ENCODE measurements around the gene OR12D1. TPM values are rescaled to one million over a fixed set of nuclear protein-coding genes. Genes with fewer than 3 reads are reported as not detected.

The OR12D1 gene
- total and polyA plus RNA-seq, 9 of the 15 experiments (the other 6 are each of a cell fraction or from before 2014, with no cell fraction given), result not detected

DNA sequence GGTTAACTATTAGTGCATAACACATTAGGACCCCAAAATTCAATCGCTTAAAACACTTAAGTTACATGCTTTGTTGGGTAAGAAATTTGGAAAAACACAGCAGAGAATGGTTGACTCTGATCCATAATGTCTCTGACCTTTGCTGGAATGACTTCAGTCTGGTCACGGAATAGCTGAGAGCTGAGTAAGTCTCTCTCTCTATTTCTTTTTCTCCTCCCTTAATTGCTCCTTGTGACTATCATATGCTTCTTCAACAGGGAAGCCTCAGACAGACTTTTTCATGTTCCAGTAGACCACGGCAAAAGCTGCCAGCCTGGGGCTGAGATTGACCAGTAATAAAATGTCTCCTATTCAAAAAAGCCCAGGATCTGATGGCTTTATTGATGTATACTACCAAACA is 4.8 kb downstream of the OR12D1 start:
- Histone ChIP-seq H3K4me2 (ENCODE audit: insufficient read depth, low read length) (no peak overlapping the region), H3K4me3 (no peak overlapping the region), H3K36me3 (ENCODE audit: control insufficient read depth, insufficient read depth, low read length) (no peaks in the 10 kb centered on the region), H4K20me1 (replicated peaks; ENCODE audit: control insufficient read depth, insufficient read depth, low read length) (no peaks in the 10 kb centered on the region), H3K9me3 (replicated peaks; ENCODE audit: control insufficient read depth, insufficient read depth, low read depth, low read length) (no peaks in the 10 kb centered on the region), H3K79me2 (ENCODE audit: control insufficient read depth, insufficient read depth, low read length) (no peaks in the 10 kb centered on the region), H3K27me3 (ENCODE audit: control insufficient read depth in 2 of 2, insufficient read depth in 2 of 2, low read length in 2 of 2) (peaks cover 0 to 6% of the 10 kb centered on the region in 2 experiments; a peak in 2 of 5 replicates), H3K9me1 (ENCODE audit: control insufficient read depth, insufficient read depth, low read length) (no peaks in the 10 kb centered on the region), H3K27ac (ENCODE audit: extremely low read depth, low read depth, low read length) (no peak overlapping the region), H3K4me1 (replicated peaks in 1 of 2; ENCODE audit: control insufficient read depth in 2 of 2, insufficient read depth in 2 of 2, low read length in 2 of 2) (no peaks in the 10 kb centered on the region), H2AFZ (ENCODE audit: low read depth, low read length) (no peak overlapping the region), H3K9ac (ENCODE audit: insufficient read depth in 1 of 2, low read depth in 2 of 2, low read length in 2 of 2) (no peak overlapping the region)
- no TSS peak for BruUV-seq (replicated peaks)
- in situ Hi-C loops (cut with MboI) (no loop called here), intact Hi-C loops (cut with micrococcal nuclease) (no loop called here)
- WGBS (ENCODE audit: insufficient coverage, low coverage, missing lambda C conversion rate), result 1% methylated on average over 3 of the region's 3 CpGs
- POLR2A ChIA-PET, result no interaction called here
- ATAC-seq (no peak), DNase-seq (ENCODE audit: extremely low read depth in 1 of 4, low spot score in 3 of 4) (no peak), FAIRE-seq (no peak)
- CTCF ChIA-PET (ENCODE audit: low intra/inter-chr PET ratio), result no interaction called here
- no peak for TF ChIP-seq U2AF2 (optimal IDR thresholded peaks at IDR 0.05; ENCODE audit: low read depth, low read length)
- TF ChIP-seq, protein P1, sequence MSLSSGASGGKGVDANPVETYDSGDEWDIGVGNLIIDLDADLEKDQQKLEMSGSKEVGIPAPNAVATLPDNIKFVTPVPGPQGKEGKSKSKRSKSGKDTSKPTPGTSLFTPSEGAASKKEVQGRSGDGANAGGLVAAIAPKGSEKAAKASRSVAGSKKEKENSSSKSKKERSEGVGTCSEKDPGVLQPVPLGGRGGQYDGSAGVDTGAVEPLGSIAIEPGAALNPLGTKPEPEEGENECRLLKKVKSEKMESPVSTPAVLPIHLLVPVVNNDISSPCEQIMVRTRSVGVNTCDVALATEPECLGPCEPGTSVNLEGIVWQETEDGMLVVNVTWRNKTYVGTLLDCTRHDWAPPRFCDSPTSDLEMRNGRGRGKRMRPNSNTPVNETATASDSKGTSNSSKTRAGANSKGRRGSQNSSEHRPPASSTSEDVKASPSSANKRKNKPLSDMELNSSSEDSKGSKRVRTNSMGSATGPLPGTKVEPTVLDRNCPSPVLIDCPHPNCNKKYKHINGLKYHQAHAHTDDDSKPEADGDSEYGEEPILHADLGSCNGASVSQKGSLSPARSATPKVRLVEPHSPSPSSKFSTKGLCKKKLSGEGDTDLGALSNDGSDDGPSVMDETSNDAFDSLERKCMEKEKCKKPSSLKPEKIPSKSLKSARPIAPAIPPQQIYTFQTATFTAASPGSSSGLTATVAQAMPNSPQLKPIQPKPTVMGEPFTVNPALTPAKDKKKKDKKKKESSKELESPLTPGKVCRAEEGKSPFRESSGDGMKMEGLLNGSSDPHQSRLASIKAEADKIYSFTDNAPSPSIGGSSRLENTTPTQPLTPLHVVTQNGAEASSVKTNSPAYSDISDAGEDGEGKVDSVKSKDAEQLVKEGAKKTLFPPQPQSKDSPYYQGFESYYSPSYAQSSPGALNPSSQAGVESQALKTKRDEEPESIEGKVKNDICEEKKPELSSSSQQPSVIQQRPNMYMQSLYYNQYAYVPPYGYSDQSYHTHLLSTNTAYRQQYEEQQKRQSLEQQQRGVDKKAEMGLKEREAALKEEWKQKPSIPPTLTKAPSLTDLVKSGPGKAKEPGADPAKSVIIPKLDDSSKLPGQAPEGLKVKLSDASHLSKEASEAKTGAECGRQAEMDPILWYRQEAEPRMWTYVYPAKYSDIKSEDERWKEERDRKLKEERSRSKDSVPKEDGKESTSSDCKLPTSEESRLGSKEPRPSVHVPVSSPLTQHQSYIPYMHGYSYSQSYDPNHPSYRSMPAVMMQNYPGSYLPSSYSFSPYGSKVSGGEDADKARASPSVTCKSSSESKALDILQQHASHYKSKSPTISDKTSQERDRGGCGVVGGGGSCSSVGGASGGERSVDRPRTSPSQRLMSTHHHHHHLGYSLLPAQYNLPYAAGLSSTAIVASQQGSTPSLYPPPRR (CRISPR knock-in tag; IDR thresholded peaks at IDR 0.05; ENCODE audit: borderline replicate concordance), result no peak
- TF ChIP-seq NR2C1 (IDR thresholded peaks at IDR 0.05), result no peak
- no peak for TF ChIP-seq NR2C1 (tag; IDR thresholded peaks at IDR 0.05)
- TF ChIP-seq TRIM28 (IDR thresholded peaks at IDR 0.05), result no peak
- no peak for TF ChIP-seq ZNF316 (IDR thresholded peaks at IDR 0.05)
- no peak for TF ChIP-seq XRCC3 (IDR thresholded peaks at IDR 0.05)
- TF ChIP-seq RBM34 (IDR thresholded peaks at IDR 0.05; ENCODE audit: borderline replicate concordance, insufficient read depth, low read length), result no peak
- no peak for TF ChIP-seq NUFIP1 (IDR thresholded peaks at IDR 0.05; ENCODE audit: partially characterized antibody)
- TF ChIP-seq, protein P2, sequence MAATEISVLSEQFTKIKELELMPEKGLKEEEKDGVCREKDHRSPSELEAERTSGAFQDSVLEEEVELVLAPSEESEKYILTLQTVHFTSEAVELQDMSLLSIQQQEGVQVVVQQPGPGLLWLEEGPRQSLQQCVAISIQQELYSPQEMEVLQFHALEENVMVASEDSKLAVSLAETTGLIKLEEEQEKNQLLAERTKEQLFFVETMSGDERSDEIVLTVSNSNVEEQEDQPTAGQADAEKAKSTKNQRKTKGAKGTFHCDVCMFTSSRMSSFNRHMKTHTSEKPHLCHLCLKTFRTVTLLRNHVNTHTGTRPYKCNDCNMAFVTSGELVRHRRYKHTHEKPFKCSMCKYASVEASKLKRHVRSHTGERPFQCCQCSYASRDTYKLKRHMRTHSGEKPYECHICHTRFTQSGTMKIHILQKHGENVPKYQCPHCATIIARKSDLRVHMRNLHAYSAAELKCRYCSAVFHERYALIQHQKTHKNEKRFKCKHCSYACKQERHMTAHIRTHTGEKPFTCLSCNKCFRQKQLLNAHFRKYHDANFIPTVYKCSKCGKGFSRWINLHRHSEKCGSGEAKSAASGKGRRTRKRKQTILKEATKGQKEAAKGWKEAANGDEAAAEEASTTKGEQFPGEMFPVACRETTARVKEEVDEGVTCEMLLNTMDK (IDR thresholded peaks at IDR 0.05; ENCODE audit: borderline replicate concordance, insufficient read depth, low read depth, low read length, poor library complexity, severe bottlenecking), result no peak
- no peak for TF ChIP-seq MCM3 (IDR thresholded peaks at IDR 0.05)
- TF ChIP-seq FOS (IDR thresholded peaks at IDR 0.05; ENCODE audit: extremely low read depth, insufficient read length), result no peak
- no peak for TF ChIP-seq ZKSCAN3 (CRISPR knock-in tag; IDR thresholded peaks at IDR 0.05)
- TF ChIP-seq ZNF324 (CRISPR knock-in tag; IDR thresholded peaks at IDR 0.05), result no peak
- TF ChIP-seq, protein P3, sequence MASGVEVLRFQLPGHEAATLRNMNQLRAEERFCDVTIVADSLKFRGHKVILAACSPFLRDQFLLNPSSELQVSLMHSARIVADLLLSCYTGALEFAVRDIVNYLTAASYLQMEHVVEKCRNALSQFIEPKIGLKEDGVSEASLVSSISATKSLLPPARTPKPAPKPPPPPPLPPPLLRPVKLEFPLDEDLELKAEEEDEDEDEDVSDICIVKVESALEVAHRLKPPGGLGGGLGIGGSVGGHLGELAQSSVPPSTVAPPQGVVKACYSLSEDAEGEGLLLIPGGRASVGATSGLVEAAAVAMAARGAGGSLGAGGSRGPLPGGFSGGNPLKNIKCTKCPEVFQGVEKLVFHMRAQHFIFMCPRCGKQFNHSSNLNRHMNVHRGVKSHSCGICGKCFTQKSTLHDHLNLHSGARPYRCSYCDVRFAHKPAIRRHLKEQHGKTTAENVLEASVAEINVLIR (CRISPR knock-in tag; IDR thresholded peaks at IDR 0.05), result no peak
- TF ChIP-seq PTBP1 (IDR thresholded peaks at IDR 0.05; ENCODE audit: low read depth, low read length), result no peak
- TF ChIP-seq HNRNPLL (IDR thresholded peaks at IDR 0.05; ENCODE audit: low read depth, low read length, poor library complexity, severe bottlenecking), result no peak
- no peak for TF ChIP-seq ZBTB7A (IDR thresholded peaks at IDR 0.05; ENCODE audit: borderline replicate concordance, control insufficient read depth, low read depth, low read length)
